K562 (cell line): ENCODE data around the gene SMG7. TPM values are rescaled to one million over a fixed set of nuclear protein-coding genes. Genes with fewer than 3 reads are reported as not detected.

Experiments
- ATAC-seq: fragments of 200-7000 bp; cut with Tn5 transposase; 3 replicates; pipeline ENCODE4 v1.9.1; 2020; ENCODE audit warnings: moderate library complexity
- BruUV-seq: library from RNA; stranded (reverse); fragments of 400-500 nt; replicated peaks from 2 replicates; lab custom pipeline; 2021; lab: Mats Ljungman, UMichigan
- CTCF ChIA-PET: fragments of 300-600 bp; formaldehyde crosslinking; extraction: SDS; loops from one replicate; lab custom pipeline; 2021; ENCODE audit warnings: low intra/inter-chr PET ratio; lab: Yijun Ruan, JAX
- POLR2A ChIA-PET: fragments of 300-600, 350-650 bp; sonication (Branson Sonifier 250); formaldehyde crosslinking; extraction: SDS; loops from one replicate; lab custom pipeline; 2021; ENCODE audit warnings: antibody characterized with exemption, inconsistent platforms; lab: Yijun Ruan, JAX
- DNase-seq, 4 experiments: peaks; one replicate each; pipeline versions ENCODE4 v3.0.0 to v3.0.0-alpha.2; 2011 to 2018; ENCODE audit warnings: low spot score in 3 of 4, mixed read lengths in 3 of 4; ENCODE audit errors: extremely low read depth in 1 of 4
- FAIRE-seq: peaks from 2 replicates; lab custom pipeline; 2011; peaks lifted over from hg19 to GRCh38; lab: Jason Lieb, UNC
- H2AFZ ChIP-seq: 2 replicates; pipeline ENCODE4 v1.6.0; 2011; ENCODE audit warnings: low read depth, low read length, control low read depth, inconsistent platforms
- H3K27ac ChIP-seq: fragments of 200-600 bp; 3 replicates; pipeline ENCODE4 v1.8.0; 2011; ENCODE audit warnings: low read depth, mild to moderate bottlenecking, control low read depth, inconsistent platforms, low read length, moderate library complexity, mixed read lengths; ENCODE audit errors: extremely low read depth
- H3K27me3 ChIP-seq, 2 experiments: fragments of 300-600 bp in 1 of 2; 2 replicates in 1 of 2; 3 replicates in 1 of 2; pipeline versions ENCODE4 v1.6.0 to v1.8.0; 2011; ENCODE audit warnings: inconsistent platforms in 2 of 2, low read length in 2 of 2, mild to moderate bottlenecking in 1 of 2, mixed read lengths in 1 of 2, moderate library complexity in 1 of 2; ENCODE audit not compliant: control insufficient read depth in 2 of 2, insufficient read depth in 2 of 2
- H3K36me3 ChIP-seq: fragments of 300-600 bp; 3 replicates; pipeline ENCODE4 v1.8.0; 2011; ENCODE audit warnings: mild to moderate bottlenecking, low read length, inconsistent platforms; ENCODE audit not compliant: control insufficient read depth, insufficient read depth
- H3K4me1 ChIP-seq, 2 experiments: fragments of 200-600 bp in 1 of 2; replicated peaks in 1 of 2; 2 replicates in 1 of 2; 3 replicates in 1 of 2; pipeline versions ENCODE4 v1.5.1 to v1.8.0; 2011; ENCODE audit warnings: inconsistent platforms in 2 of 2, low read length in 2 of 2, mild to moderate bottlenecking in 1 of 2, mixed read lengths in 1 of 2, moderate library complexity in 1 of 2; ENCODE audit not compliant: control insufficient read depth in 2 of 2, insufficient read depth in 2 of 2
- H3K4me2 ChIP-seq: 2 replicates; pipeline ENCODE4 v1.6.1; 2011; ENCODE audit warnings: low read length, control low read depth, inconsistent platforms, mixed read lengths; ENCODE audit not compliant: insufficient read depth
- H3K4me3 ChIP-seq: fragments of 200-600 bp; sonication (generic), shearing (Covaris generic); 2 replicates; pipeline ENCODE4 v1.5.1; 2016; ENCODE audit warnings: control low read depth, inconsistent platforms
- H3K79me2 ChIP-seq: fragments of 200-600 bp; 3 replicates; pipeline ENCODE4 v1.8.0; 2011; ENCODE audit warnings: low read length, inconsistent platforms; ENCODE audit not compliant: control insufficient read depth, insufficient read depth
- H3K9ac ChIP-seq, 2 experiments: 2 replicates each; pipeline versions ENCODE4 v1.6.0 to v1.6.1; 2011; ENCODE audit warnings: low read depth in 2 of 2, low read length in 2 of 2, control low read depth in 1 of 2, inconsistent platforms in 1 of 2, mild to moderate bottlenecking in 1 of 2, mixed read lengths in 1 of 2; ENCODE audit not compliant: insufficient read depth in 1 of 2
- H3K9me1 ChIP-seq: one replicate; pipeline ENCODE4 v1.6.0; 2011; ENCODE audit warnings: inconsistent platforms, mild to moderate bottlenecking, low read length, moderate library complexity; ENCODE audit not compliant: control insufficient read depth, insufficient read depth
- H3K9me3 ChIP-seq: replicated peaks from 2 replicates; pipeline ENCODE4 v1.5.1; 2011; ENCODE audit warnings: low read depth, low read length, inconsistent platforms; ENCODE audit not compliant: control insufficient read depth, insufficient read depth
- H4K20me1 ChIP-seq: replicated peaks from 2 replicates; pipeline ENCODE4 v1.6.1; 2011; ENCODE audit warnings: low read length, inconsistent platforms, mixed read lengths; ENCODE audit not compliant: control insufficient read depth, insufficient read depth
- GABPA ChIP-seq: fragments of 200-800 bp; sonication (Bioruptor generic); conservative IDR thresholded peaks from 2 replicates; pipeline ENCODE4 v1.6.1; 2016; ENCODE audit warnings: low read depth, missing genetic modification characterization, missing compliant biosample characterization
- HDAC8 ChIP-seq: fragments of 450-650 bp; IDR thresholded peaks from 2 replicates; pipeline ENCODE4 v1.6.1; 2016; ENCODE audit warnings: mild to moderate bottlenecking, missing genetic modification characterization, moderate library complexity, missing compliant biosample characterization
- REST ChIP-seq, 2 experiments: fragments of 450-650 bp; formaldehyde crosslinking in 1 of 2; IDR thresholded peaks; 2 replicates each; pipeline versions ENCODE4 v1.4.0 to v1.6.1; 2014 to 2020; ENCODE audit warnings: mild to moderate bottlenecking in 2 of 2, borderline replicate concordance in 1 of 2, low read depth in 1 of 2
- WGBS: fragments of 100-300 bp; shearing (Covaris generic); methylation state at CpG from one replicate; pipeline ENCODE4 v1.1.6; 2016; ENCODE audit warnings: low coverage, mixed read lengths; ENCODE audit not compliant: insufficient coverage; ENCODE audit errors: missing lambda C conversion rate; 5-methylcytosine and 5-hydroxymethylcytosine counted together
- in situ Hi-C: fragments of 300-500 bp; cut with MboI; formaldehyde crosslinking; loops from 4 replicates; pipeline ENCODE4 v1.15.0; 2018; ENCODE audit warnings: inconsistent platforms, mixed read lengths
- intact Hi-C: fragments of 100-400 bp; cut with micrococcal nuclease; formaldehyde crosslinking; loops from 2 replicates; pipeline ENCODE4 v1.14.2; 2022
- polyA plus RNA-seq, 8 experiments: library from polyadenylated mRNA; depleted of rRNA in 4 of 8; stranded (reverse) in 5 of 8; unstranded in 3 of 8; fragments of >200 nt; fragmentation: Nextera tagmentation in 2 of 8; fragmentation: Illumina TruSeq in 1 of 8; extraction: Ambion mirVana in 2 of 8; extraction: Trizol in 1 of 8; gene quantifications; 2 replicates each; pipeline versions ENCODE4 v1.2.1 to v1.2.3, GENCODE V29; 2011 to 2014; ENCODE audit warnings: inconsistent platforms in 1 of 8, missing spikeins in 1 of 8
- total RNA-seq, 7 experiments: library from RNA; depleted of rRNA in 6 of 7; stranded (reverse); fragments of >200 nt in 6 of 7; fragmentation: Illumina TruSeq in 2 of 7; extraction: Trizol in 2 of 7; gene quantifications; 2 replicates each; pipeline versions ENCODE4 v1.2.1 to v1.2.3, GENCODE V29; 2011 to 2021; ENCODE audit warnings: low replicate concordance in 1 of 7
- TF ChIP-seq, protein P1 (sequence below), 2 experiments: fragments of 450-650 bp in 1 of 2; sonication (generic) in 1 of 2; formaldehyde crosslinking; conservative IDR thresholded peaks; 2 replicates each; pipeline versions ENCODE4 v1.4.0 to v1.8.1; 2020 to 2022; ENCODE audit warnings: mild to moderate bottlenecking in 1 of 2, missing genetic modification reagents in 1 of 2

SMG7 gene
- total and polyA plus RNA-seq, 9 of the 15 experiments (the other 6 are each of a cell fraction or from before 2014, with no cell fraction given) = 12.4 to 74.6 (median 29.0) TPM

DNA sequence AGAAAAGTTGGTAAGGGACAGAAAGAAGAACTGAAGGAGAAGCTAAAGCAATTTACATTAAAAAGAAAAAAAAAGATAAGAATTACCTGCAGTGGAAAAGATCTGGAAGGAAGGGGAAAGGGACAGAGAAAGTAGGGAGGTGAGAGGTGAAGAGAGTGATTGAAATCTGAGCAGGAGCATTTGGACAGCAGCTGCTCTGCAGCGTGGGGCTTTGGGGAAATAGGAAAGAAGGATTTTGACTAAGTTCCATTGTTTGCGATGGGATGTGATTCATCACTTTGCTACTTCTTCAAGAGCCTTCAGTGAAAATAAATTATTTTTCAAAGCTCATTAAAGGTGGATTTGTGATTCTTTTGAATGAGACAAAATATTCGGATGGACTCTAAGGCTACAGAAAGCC lies 28.1 kb upstream of the SMG7 start:
- DNase-seq (no peak), FAIRE-seq (no peak), ATAC-seq (no peak)
- peak; percentile 14; the same call in 1 of the 2 replicates for TF ChIP-seq REST (IDR thresholded peaks at IDR 0.05; ENCODE audit: borderline replicate concordance)
- no peak for TF ChIP-seq REST (CRISPR knock-in tag; IDR thresholded peaks at IDR 0.05; ENCODE audit: low read depth)
- TF ChIP-seq HDAC8 (tag) = no peak
- TF ChIP-seq GABPA (tag) = no peak
- TF ChIP-seq, protein P1, sequence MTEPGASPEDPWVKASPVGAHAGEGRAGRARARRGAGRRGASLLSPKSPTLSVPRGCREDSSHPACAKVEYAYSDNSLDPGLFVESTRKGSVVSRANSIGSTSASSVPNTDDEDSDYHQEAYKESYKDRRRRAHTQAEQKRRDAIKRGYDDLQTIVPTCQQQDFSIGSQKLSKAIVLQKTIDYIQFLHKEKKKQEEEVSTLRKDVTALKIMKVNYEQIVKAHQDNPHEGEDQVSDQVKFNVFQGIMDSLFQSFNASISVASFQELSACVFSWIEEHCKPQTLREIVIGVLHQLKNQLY (CRISPR knock-in tag; conservative IDR thresholded peaks at IDR 0.05) = no peak
- POLR2A ChIA-PET = interaction anchor here (1.1 to 1.5 kb wide), 2 partner anchors 12 to 112 kb away, joined by 3 to 4 read pairs; no protein-coding TSS in a partner anchor
- Histone ChIP-seq H3K4me2 (no peak overlapping the region), H3K9me1 (no peaks in the 10 kb centered on the region), H3K4me3 (no peak overlapping the region), H3K27ac (no peak overlapping the region), H3K9me3 (no peaks in the 10 kb centered on the region), H3K36me3 (no peaks in the 10 kb centered on the region), H3K27me3 (peaks cover 11 to 12% of the 10 kb centered on the region in 2 experiments; a peak in 3 of 5 replicates), H3K4me1 (no peaks in the 10 kb centered on the region), H3K79me2 (no peaks in the 10 kb centered on the region), H3K9ac (no peak overlapping the region), H2AFZ (no peak overlapping the region), H4K20me1 (no peaks in the 10 kb centered on the region)
- CTCF ChIA-PET = no interaction called here
- intact Hi-C loops (no loop called here), in situ Hi-C loops (no loop called here)
- BruUV-seq = no TSS peak
- 10% methylated on average over 3 of the region's 3 CpGs for WGBS
